Fibroblast of lung (primary cell): ENCODE measurements around the gene OTOP1.

Experiments
- CTCF ChIP-seq, 2 donors: IDR thresholded peaks in 1 of 2; conservative IDR thresholded peaks in 1 of 2; 1 replicate in 1 of 2; 2 replicates in 1 of 2; pipeline ENCODE4 v1.5.1; 2011 to 2012; ENCODE audit warnings: low read length in 2 of 2, control low read depth in 1 of 2, inconsistent platforms in 1 of 2, low read depth in 1 of 2, mild to moderate bottlenecking in 1 of 2
- EZH2 ChIP-seq: IDR thresholded peaks from 2 replicates; pipeline ENCODE4 v1.5.1; 2012; ENCODE audit warnings: low read length, control low read depth, mild to moderate bottlenecking; ENCODE audit errors: missing control alignments

- TF ChIP-seq CTCF (conservative IDR thresholded peaks at IDR 0.05 in 1 of 2, IDR thresholded peaks at IDR 0.05 in 1 of 2; ENCODE audit: low read depth in 1 of 2, low read length in 2 of 2): no peak
- TF ChIP-seq EZH2: no peak
Observed at GRCh38 chr4:4259484-4260100, 32.9 kb upstream of the OTOP1 start.
